SK-N-SH (cell line): ENCODE measurements around the gene ZC3H18. TPM values are rescaled to one million over a fixed set of nuclear protein-coding genes. Genes with fewer than 3 reads are reported as not detected.

Experiments
- CTCF ChIA-PET: fragments of 300-600, 350-600 bp; formaldehyde crosslinking; extraction: SDS; loops from one replicate; lab custom pipeline; 2021; lab: Yijun Ruan, JAX
- POLR2A ChIA-PET: fragments of 350-600 bp; sonication (Branson Sonifier 250); formaldehyde crosslinking; extraction: SDS; loops from one replicate; lab custom pipeline; 2020; ENCODE audit warnings: antibody characterized with exemption, inconsistent platforms; lab: Yijun Ruan, JAX
- DNase-seq: peaks from one replicate; pipeline ENCODE4 v3.0.0; 2012
- H2AFZ ChIP-seq: fragments of 200-600 bp; sonication (generic); 2 replicates; pipeline ENCODE4 v1.8.1; 2016; ENCODE audit warnings: antibody characterized with exemption, mild to moderate bottlenecking, low read depth
- H3F3A ChIP-seq: fragments of 200-600 bp; sonication (generic); replicated peaks from 2 replicates; pipeline ENCODE3; 2016; ENCODE audit warnings: antibody characterized with exemption, mild to moderate bottlenecking; ENCODE audit not compliant: insufficient read depth
- H3K27ac ChIP-seq, 2 experiments: fragments of 200-500 bp in 1 of 2; fragments of 200-600 bp in 1 of 2; sonication (Bioruptor generic) in 1 of 2; sonication (generic), shearing (Covaris generic) in 1 of 2; 2 replicates each; pipeline versions ENCODE4 v1.5.1 to v1.6.1; 2014 to 2016; ENCODE audit warnings: low read depth in 2 of 2, inconsistent platforms in 1 of 2, low read length in 1 of 2, mild to moderate bottlenecking in 1 of 2, mixed read lengths in 1 of 2
- H3K27me3 ChIP-seq: fragments of 200-600 bp; sonication (generic), shearing (Covaris generic); 2 replicates; pipeline ENCODE4 v1.6.1; 2016; ENCODE audit warnings: mixed run types; ENCODE audit not compliant: insufficient read depth
- H3K36me3 ChIP-seq, 2 experiments: fragments of 200-500 bp in 1 of 2; fragments of 200-600 bp in 1 of 2; sonication (Bioruptor generic) in 1 of 2; sonication (generic) in 1 of 2; replicated peaks in 1 of 2; 2 replicates each; pipeline versions ENCODE3 to v1.5.1; 2014 to 2016; ENCODE audit warnings: low read length in 1 of 2, mild to moderate bottlenecking in 1 of 2; ENCODE audit not compliant: insufficient read depth in 2 of 2, control insufficient read depth in 1 of 2
- H3K4me1 ChIP-seq, 2 experiments: fragments of 200-500 bp in 1 of 2; fragments of 200-600 bp in 1 of 2; sonication (Bioruptor generic) in 1 of 2; sonication (generic), shearing (Covaris generic) in 1 of 2; 2 replicates each; pipeline versions ENCODE4 v1.5.1 to v1.6.1; 2014 to 2016; ENCODE audit warnings: low read depth in 1 of 2, low read length in 1 of 2, mixed run types in 1 of 2; ENCODE audit not compliant: insufficient read depth in 2 of 2, control insufficient read depth in 1 of 2
- H3K4me2 ChIP-seq: fragments of 200-600 bp; sonication (generic), shearing (Covaris generic); 2 replicates; pipeline ENCODE4 v1.6.1; 2017; ENCODE audit warnings: mixed run types
- H3K4me3 ChIP-seq, 2 experiments: fragments of 200-500 bp in 1 of 2; fragments of 200-600 bp in 1 of 2; sonication (Bioruptor generic) in 1 of 2; sonication (generic), shearing (Covaris generic) in 1 of 2; 2 replicates each; pipeline versions ENCODE4 v1.5.1 to v1.8.1; 2014 to 2016; ENCODE audit warnings: low read depth in 2 of 2, inconsistent platforms in 1 of 2, low read length in 1 of 2, mild to moderate bottlenecking in 1 of 2, mixed read lengths in 1 of 2, moderate library complexity in 1 of 2
- H3K79me2 ChIP-seq: fragments of 200-600 bp; sonication (generic); 2 replicates; pipeline ENCODE4 v1.8.1; 2017; ENCODE audit warnings: mild to moderate bottlenecking; ENCODE audit not compliant: insufficient read depth
- H3K9ac ChIP-seq: fragments of 200-600 bp; sonication (generic); 2 replicates; pipeline ENCODE4 v1.6.1; 2017; ENCODE audit warnings: mixed run types
- H3K9me2 ChIP-seq: fragments of 200-600 bp; sonication (generic); 2 replicates; pipeline ENCODE4 v1.6.1; 2017; ENCODE audit warnings: mixed run types
- H3K9me3 ChIP-seq: fragments of 200-600 bp; sonication (generic); 2 replicates; pipeline ENCODE4 v1.6.1; 2017; ENCODE audit warnings: mixed run types, mild to moderate bottlenecking, moderate library complexity
- H4K20me1 ChIP-seq: fragments of 200-600 bp; sonication (generic); 2 replicates; pipeline ENCODE4 v1.6.1; 2017; ENCODE audit warnings: mild to moderate bottlenecking, mixed run types; ENCODE audit not compliant: insufficient read depth
- ELF1 ChIP-seq: IDR thresholded peaks from 2 replicates; pipeline ENCODE4 v1.4.0; 2012
- EP300 ChIP-seq, 2 experiments: IDR thresholded peaks; 2 replicates each; pipeline versions ENCODE4 v1.4.0 to v1.6.1; 2012; ENCODE audit warnings: borderline replicate concordance in 1 of 2, low read depth in 1 of 2, low read length in 1 of 2
- EZH2phosphoT487 ChIP-seq: fragments of 200-600 bp; sonication (generic); IDR thresholded peaks from 2 replicates; pipeline ENCODE4 v1.6.1; 2017; ENCODE audit warnings: low read depth, mixed run types, mild to moderate bottlenecking, antibody characterized with exemption, moderate library complexity, borderline replicate concordance
- FOSL2 ChIP-seq: IDR thresholded peaks from 2 replicates; pipeline ENCODE4 v1.4.0; 2012; ENCODE audit warnings: low read depth, mild to moderate bottlenecking, moderate library complexity, borderline replicate concordance
- FOXJ3 ChIP-seq: sonication (generic); formaldehyde crosslinking; IDR thresholded peaks from 2 replicates; pipeline ENCODE4 v1.5.1; 2020; ENCODE audit warnings: mild to moderate bottlenecking, missing genetic modification reagents
- FOXM1 ChIP-seq: IDR thresholded peaks from 2 replicates; pipeline ENCODE4 v1.4.0; 2012; ENCODE audit warnings: low read depth, mild to moderate bottlenecking
- GABPA ChIP-seq: IDR thresholded peaks from 2 replicates; pipeline ENCODE4 v1.4.0; 2012; ENCODE audit warnings: low read depth, mild to moderate bottlenecking
- GATA2 ChIP-seq: sonication (generic); formaldehyde crosslinking; IDR thresholded peaks from 2 replicates; pipeline ENCODE4 v1.5.0; 2020; ENCODE audit warnings: mild to moderate bottlenecking, missing genetic modification reagents
- JUND ChIP-seq: IDR thresholded peaks from 2 replicates; pipeline ENCODE4 v1.4.0; 2012
- MEF2A ChIP-seq: IDR thresholded peaks from 2 replicates; pipeline ENCODE4 v1.4.0; 2012; ENCODE audit warnings: low read depth, borderline replicate concordance
- NFIC ChIP-seq: IDR thresholded peaks from 2 replicates; pipeline ENCODE4 v1.4.0; 2012; ENCODE audit warnings: borderline replicate concordance
- NRF1 ChIP-seq: IDR thresholded peaks from 2 replicates; pipeline ENCODE4 v1.6.1; 2012; ENCODE audit warnings: low read depth, mild to moderate bottlenecking, low read length
- RCOR1 ChIP-seq: fragments of 150-350 bp; IDR thresholded peaks from 2 replicates; pipeline ENCODE4 v1.6.1; 2017; ENCODE audit warnings: antibody characterized with exemption, low read length
- RFX5 ChIP-seq: IDR thresholded peaks from 2 replicates; pipeline ENCODE4 v1.6.1; 2012; ENCODE audit warnings: mild to moderate bottlenecking, improper control_type of control experiment, low read length
- RXRA ChIP-seq: IDR thresholded peaks from 2 replicates; pipeline ENCODE4 v1.4.0; 2012; ENCODE audit warnings: low read depth, mild to moderate bottlenecking, borderline replicate concordance
- TAF1 ChIP-seq: IDR thresholded peaks from 2 replicates; pipeline ENCODE4 v1.6.1; 2012; ENCODE audit warnings: low read depth, mild to moderate bottlenecking, low read length, moderate library complexity, borderline replicate concordance
- YY1 ChIP-seq: IDR thresholded peaks from 2 replicates; pipeline ENCODE4 v1.4.0; 2012; ENCODE audit warnings: low read depth, mild to moderate bottlenecking
- WGBS: methylation state at CpG from one replicate; pipeline ENCODE4 v1.1.6; 2017; ENCODE audit warnings: low lambda C conversion rate; 5-methylcytosine and 5-hydroxymethylcytosine counted together
- polyA plus RNA-seq, 3 experiments: library from polyadenylated mRNA; depleted of rRNA; stranded (reverse); fragments of >200 nt; gene quantifications; 2 replicates each; pipeline ENCODE4 v1.2.3, GENCODE V29; 2012
- TF ChIP-seq, protein P1 (sequence below): fragments of 150-350 bp; IDR thresholded peaks from 2 replicates; pipeline ENCODE4 v1.6.1; 2017; ENCODE audit warnings: antibody characterized with exemption, low read length, low read depth, borderline replicate concordance
- TF ChIP-seq, protein P2 (sequence below): IDR thresholded peaks from 2 replicates; pipeline ENCODE4 v1.4.0; 2012; ENCODE audit warnings: low read depth, borderline replicate concordance
- TF ChIP-seq, protein P3 (sequence below): IDR thresholded peaks from 2 replicates; pipeline ENCODE4 v1.6.1; 2012; ENCODE audit warnings: mild to moderate bottlenecking, low read depth, low read length, moderate library complexity
- TF ChIP-seq, protein P4 (sequence below): IDR thresholded peaks from 2 replicates; pipeline ENCODE4 v1.4.0; 2012; ENCODE audit warnings: low read depth

Gene ZC3H18
- polyA plus RNA-seq, 1 of the 3 experiments (the other 2 are of a cell fraction): 32.7 TPM

DNA sequence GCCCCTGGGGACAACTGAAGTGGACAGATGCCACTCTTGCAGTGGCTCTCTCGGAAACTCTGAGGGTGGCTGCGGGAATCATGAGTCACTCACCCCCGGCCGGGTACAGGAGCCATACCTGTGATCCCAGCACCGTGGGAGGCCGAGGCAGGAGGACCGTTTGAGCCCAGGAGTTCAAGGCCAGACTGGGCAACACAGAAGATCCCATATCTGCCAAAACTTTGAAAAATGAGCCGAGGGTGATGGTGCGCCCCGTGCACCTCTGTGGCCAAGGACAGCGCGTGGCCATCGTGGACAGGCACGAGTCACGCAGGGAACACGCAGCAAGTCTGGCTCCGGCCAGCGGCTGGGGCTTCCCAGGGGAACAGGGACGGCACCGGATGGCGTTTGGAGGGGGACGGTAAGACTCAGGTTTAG lies 41.3 kb upstream of the ZC3H18 start:
- no peaks in the 10 kb centered on the region for H3K9me3 ChIP-seq
- peaks cover 0 to 9% of the 10 kb centered on the region in 2 experiments; a peak in 1 of 4 replicates for H3K4me1 ChIP-seq
- CTCF ChIA-PET: interaction anchor here (0.9 to 3.3 kb wide), 7 partner anchors 22 to 90 kb away, joined by 3 to 12 read pairs (median 4); no protein-coding TSS in a partner anchor
- H3K9ac ChIP-seq: no peak overlapping the region
- H3K79me2 ChIP-seq: no peaks in the 10 kb centered on the region
- no peaks in the 10 kb centered on the region for H3K27me3 ChIP-seq
- H3F3A ChIP-seq: no peaks in the 10 kb centered on the region
- DNase-seq: no peak
- peaks cover 0 to 6% of the 10 kb centered on the region in 2 experiments for H3K36me3 ChIP-seq
- POLR2A ChIA-PET: no interaction called here
- no peaks in the 10 kb centered on the region for H4K20me1 ChIP-seq
- H3K27ac ChIP-seq: no peak overlapping the region
- no peaks in the 10 kb centered on the region for H3K9me2 ChIP-seq
- H3K4me2 ChIP-seq: no peak overlapping the region
- H3K4me3 ChIP-seq: no peak overlapping the region
- TF ChIP-seq JUND (no peak), GATA2 (CRISPR knock-in tag) (no peak), NFIC (no peak), ELF1 (no peak)
- TF ChIP-seq, protein P1, sequence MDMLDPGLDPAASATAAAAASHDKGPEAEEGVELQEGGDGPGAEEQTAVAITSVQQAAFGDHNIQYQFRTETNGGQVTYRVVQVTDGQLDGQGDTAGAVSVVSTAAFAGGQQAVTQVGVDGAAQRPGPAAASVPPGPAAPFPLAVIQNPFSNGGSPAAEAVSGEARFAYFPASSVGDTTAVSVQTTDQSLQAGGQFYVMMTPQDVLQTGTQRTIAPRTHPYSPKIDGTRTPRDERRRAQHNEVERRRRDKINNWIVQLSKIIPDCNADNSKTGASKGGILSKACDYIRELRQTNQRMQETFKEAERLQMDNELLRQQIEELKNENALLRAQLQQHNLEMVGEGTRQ: no peak
- TF ChIP-seq, protein P2, sequence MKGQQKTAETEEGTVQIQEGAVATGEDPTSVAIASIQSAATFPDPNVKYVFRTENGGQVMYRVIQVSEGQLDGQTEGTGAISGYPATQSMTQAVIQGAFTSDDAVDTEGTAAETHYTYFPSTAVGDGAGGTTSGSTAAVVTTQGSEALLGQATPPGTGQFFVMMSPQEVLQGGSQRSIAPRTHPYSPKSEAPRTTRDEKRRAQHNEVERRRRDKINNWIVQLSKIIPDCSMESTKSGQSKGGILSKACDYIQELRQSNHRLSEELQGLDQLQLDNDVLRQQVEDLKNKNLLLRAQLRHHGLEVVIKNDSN: no peak
- TF ChIP-seq, protein P3, sequence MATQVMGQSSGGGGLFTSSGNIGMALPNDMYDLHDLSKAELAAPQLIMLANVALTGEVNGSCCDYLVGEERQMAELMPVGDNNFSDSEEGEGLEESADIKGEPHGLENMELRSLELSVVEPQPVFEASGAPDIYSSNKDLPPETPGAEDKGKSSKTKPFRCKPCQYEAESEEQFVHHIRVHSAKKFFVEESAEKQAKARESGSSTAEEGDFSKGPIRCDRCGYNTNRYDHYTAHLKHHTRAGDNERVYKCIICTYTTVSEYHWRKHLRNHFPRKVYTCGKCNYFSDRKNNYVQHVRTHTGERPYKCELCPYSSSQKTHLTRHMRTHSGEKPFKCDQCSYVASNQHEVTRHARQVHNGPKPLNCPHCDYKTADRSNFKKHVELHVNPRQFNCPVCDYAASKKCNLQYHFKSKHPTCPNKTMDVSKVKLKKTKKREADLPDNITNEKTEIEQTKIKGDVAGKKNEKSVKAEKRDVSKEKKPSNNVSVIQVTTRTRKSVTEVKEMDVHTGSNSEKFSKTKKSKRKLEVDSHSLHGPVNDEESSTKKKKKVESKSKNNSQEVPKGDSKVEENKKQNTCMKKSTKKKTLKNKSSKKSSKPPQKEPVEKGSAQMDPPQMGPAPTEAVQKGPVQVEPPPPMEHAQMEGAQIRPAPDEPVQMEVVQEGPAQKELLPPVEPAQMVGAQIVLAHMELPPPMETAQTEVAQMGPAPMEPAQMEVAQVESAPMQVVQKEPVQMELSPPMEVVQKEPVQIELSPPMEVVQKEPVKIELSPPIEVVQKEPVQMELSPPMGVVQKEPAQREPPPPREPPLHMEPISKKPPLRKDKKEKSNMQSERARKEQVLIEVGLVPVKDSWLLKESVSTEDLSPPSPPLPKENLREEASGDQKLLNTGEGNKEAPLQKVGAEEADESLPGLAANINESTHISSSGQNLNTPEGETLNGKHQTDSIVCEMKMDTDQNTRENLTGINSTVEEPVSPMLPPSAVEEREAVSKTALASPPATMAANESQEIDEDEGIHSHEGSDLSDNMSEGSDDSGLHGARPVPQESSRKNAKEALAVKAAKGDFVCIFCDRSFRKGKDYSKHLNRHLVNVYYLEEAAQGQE: no peak
- 89% methylated on average over 22 of the region's 22 CpGs for WGBS
- H2AFZ ChIP-seq: no peak overlapping the region

DNA sequence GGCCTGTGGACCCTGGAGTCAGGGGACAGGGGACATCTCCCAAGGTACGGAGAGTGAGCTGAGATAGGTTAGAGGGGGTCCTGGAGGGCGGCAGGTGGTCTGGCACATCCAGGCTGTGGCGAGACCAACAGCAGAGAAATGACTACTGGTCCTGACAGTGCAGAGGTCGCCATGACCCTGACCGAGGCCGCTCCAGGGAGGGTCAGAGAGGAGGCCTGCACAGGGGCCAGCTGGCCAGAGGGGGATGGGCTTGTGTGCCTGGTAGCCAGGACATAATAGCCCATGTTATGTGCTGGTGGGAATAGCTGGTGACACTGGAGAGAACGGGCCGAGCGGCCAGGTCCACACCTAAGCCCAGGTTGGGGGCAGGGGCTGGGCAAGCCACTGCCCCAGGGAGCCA lies 40.6 kb upstream of the ZC3H18 start:
- WGBS: 93% methylated on average over 9 of the region's 9 CpGs
- no peaks in the 10 kb centered on the region for H3K27me3 ChIP-seq
- TF ChIP-seq NRF1 (no peak), MEF2A (no peak), RFX5 (no peak), RXRA (no peak), FOXM1 (no peak), FOXJ3 (no peak), FOSL2 (no peak), RCOR1 (no peak), TAF1 (no peak), EP300 (IDR thresholded peaks at IDR 0.05; ENCODE audit: borderline replicate concordance in 1 of 2, low read depth in 1 of 2, low read length in 1 of 2) (no peak), GABPA (no peak), EZH2phosphoT487 (no peak), YY1 (no peak)
- TF ChIP-seq, protein P4, sequence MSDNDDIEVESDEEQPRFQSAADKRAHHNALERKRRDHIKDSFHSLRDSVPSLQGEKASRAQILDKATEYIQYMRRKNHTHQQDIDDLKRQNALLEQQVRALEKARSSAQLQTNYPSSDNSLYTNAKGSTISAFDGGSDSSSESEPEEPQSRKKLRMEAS: no peak
- TF ChIP-seq, protein P2: no peak

More for the DNA sequence above, 40.6 kb upstream of the ZC3H18 start:
- no peaks in the 10 kb centered on the region for H4K20me1 ChIP-seq
- no peaks in the 10 kb centered on the region for H3K9me2 ChIP-seq
- no peak overlapping the region for H2AFZ ChIP-seq
- H3F3A ChIP-seq: no peaks in the 10 kb centered on the region
- H3K4me1 ChIP-seq: peaks cover 0 to 9% of the 10 kb centered on the region in 2 experiments; a peak in 1 of 4 replicates
- no peak overlapping the region for H3K4me2 ChIP-seq
- no peak for DNase-seq
- ChIA-PET POLR2A (no interaction called here), CTCF (interaction anchor here (0.9 to 3.3 kb wide), 4 partner anchors 23 to 86 kb away, joined by 3 to 12 read pairs (median 7); no protein-coding TSS in a partner anchor)
- H3K27ac ChIP-seq: no peak overlapping the region
- H3K79me2 ChIP-seq: no peaks in the 10 kb centered on the region
- H3K9ac ChIP-seq: no peak overlapping the region
- peaks cover 0 to 6% of the 10 kb centered on the region in 2 experiments for H3K36me3 ChIP-seq
- no peaks in the 10 kb centered on the region for H3K9me3 ChIP-seq
- H3K4me3 ChIP-seq: no peak overlapping the region
